ENCODE results near the gene PIK3R2. TPM values are rescaled to one million over a fixed set of nuclear protein-coding genes. Genes with fewer than 3 reads are reported as not detected.

The PIK3R2 gene
- total RNA-seq, 1 donor from 2014 or later = 43.1 TPM

- no peak overlapping the region for H3K27ac ChIP-seq
- no peaks in the 10 kb centered on the region for H3K9me3 ChIP-seq
- DNase-seq (ENCODE audit: low spot score in 2 of 2) = no peak
- intact Hi-C loops (cut with DNase I) = no loop called here
- TF ChIP-seq CTCF (IDR thresholded peaks at IDR 0.05) = no peak
- H3K4me3 ChIP-seq = no peak overlapping the region
- H3K36me3 ChIP-seq = no peaks in the 10 kb centered on the region
- no peaks in the 10 kb centered on the region for H3K4me1 ChIP-seq
- no peaks in the 10 kb centered on the region for H3K27me3 ChIP-seq
Observed at GRCh38 chr19:18183529-18183928, 30.6 kb downstream of the PIK3R2 start.

DNA sequence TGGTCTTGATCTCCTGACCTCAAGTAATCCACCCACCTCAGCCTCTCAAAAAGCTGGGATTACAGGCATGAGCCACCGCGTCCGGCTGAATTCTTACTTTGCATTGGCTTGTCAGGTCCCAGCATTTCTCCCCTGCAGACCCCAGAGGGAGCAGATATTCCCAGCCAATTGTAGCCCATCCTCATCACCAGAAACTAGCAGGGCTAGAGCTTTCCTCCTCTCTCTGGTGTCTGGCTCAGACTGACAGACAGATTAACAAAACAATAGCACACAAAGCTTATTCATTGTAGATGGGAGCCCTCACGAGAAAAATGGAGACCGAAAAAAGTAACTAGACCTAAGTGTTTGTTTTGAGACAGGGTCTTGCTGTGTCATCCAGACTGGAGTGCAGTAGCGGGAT, 32.6 kb downstream of the PIK3R2 start:
- Histone ChIP-seq H3K9me3 (no peaks in the 10 kb centered on the region), H3K36me3 (no peaks in the 10 kb centered on the region), H3K27ac (no peak overlapping the region), H3K27me3 (no peaks in the 10 kb centered on the region), H3K4me3 (no peak overlapping the region), H3K4me1 (no peaks in the 10 kb centered on the region)
- intact Hi-C loops (cut with DNase I) = no loop called here
- TF ChIP-seq CTCF (IDR thresholded peaks at IDR 0.05) = no peak
- DNase-seq (ENCODE audit: low spot score in 2 of 2) = no peak

DNA sequence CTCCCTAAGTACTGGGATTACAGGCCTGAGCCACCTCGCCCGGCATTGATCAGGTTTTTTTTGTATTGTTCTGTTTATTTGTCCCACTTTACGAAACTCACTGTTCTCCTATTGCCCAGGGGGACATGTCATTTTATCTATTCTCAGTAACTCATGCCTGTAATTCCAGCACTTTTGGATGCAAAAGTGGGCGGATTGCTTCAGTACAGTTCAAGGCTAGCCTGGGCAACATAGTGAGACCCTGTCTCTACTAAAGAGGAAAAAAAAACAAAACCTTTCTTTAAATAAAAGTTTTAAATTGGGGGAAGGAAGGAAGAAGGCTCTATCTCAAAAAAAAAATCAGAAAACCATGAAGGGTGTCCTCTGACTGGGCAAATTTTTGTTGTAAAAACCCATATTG, 37.3 kb downstream of the PIK3R2 start:
- no peaks in the 10 kb centered on the region for H3K36me3 ChIP-seq
- intact Hi-C loops (cut with DNase I) = loop anchor here (5.0 kb wide), 1 partner anchor 137 kb away; no protein-coding TSS in a partner anchor
- no peaks in the 10 kb centered on the region for H3K9me3 ChIP-seq
- DNase-seq (ENCODE audit: low spot score in 2 of 2) = no peak
- no peak overlapping the region for H3K27ac ChIP-seq
- no peak overlapping the region for H3K4me3 ChIP-seq
- peaks cover 10 to 11% of the 10 kb centered on the region in 2 donors for H3K4me1 ChIP-seq
- no peaks in the 10 kb centered on the region for H3K27me3 ChIP-seq
- TF ChIP-seq CTCF (IDR thresholded peaks at IDR 0.05) = no peak

DNA sequence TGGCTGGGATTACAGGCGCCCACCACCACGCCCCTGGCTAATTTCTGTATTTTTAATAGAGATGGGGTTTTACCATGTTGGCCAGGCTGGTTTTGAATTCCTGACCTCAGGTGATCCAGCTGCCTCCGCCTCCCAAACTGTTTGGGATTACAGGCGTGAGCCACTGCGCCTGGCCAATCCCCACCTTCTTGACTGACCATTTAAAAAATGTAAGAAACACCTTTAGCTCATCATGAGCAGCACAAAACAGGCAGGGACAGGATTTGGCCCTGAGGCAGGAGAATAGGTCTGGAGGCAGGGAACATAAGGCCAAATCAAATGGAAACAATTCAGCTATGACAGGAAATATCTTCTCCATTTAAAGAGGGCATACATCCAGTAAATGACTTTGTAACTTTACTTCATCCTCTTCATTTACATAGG, 38.7 kb downstream of the PIK3R2 start:
- TF ChIP-seq CTCF (IDR thresholded peaks at IDR 0.05) = no peak
- intact Hi-C loops (cut with DNase I) = loop anchor here (1.0 to 5.0 kb wide), 3 partner anchors 33 to 136 kb away; no protein-coding TSS in a partner anchor
- Histone ChIP-seq H3K27me3 (no peaks in the 10 kb centered on the region), H3K36me3 (peaks cover 0 to 9% of the 10 kb centered on the region in 2 donors), H3K9me3 (no peaks in the 10 kb centered on the region), H3K4me1 (peaks cover 10 to 11% of the 10 kb centered on the region in 2 donors), H3K4me3 (peak overlapping the region; percentile 67 to 71), H3K27ac (peak overlapping the region; percentile 87 to 92)
- no peak for DNase-seq (ENCODE audit: low spot score in 2 of 2)

- peak; percentile 98 to 100 for DNase-seq (ENCODE audit: low spot score in 2 of 2)
- Histone ChIP-seq H3K9me3 (no peaks in the 10 kb centered on the region), H3K27ac (peak within 1 kb of the TSS; percentile 87 to 92), H3K4me1 (peaks cover 10 to 11% of the 10 kb centered on the region in 2 donors), H3K36me3 (peaks cover 0 to 12% of the 10 kb centered on the region in 2 donors), H3K27me3 (no peaks in the 10 kb centered on the region), H3K4me3 (peak within 1 kb of the TSS; percentile 84 to 96)
- intact Hi-C loops (cut with DNase I) = loop anchor here (1.0 to 5.0 kb wide), 4 partner anchors 11 to 134 kb away; partner anchors contain the start of gene RAB3A
- no peak for TF ChIP-seq CTCF (IDR thresholded peaks at IDR 0.05)
Observed at GRCh38 chr19:18192673-18193387, 39.9 kb downstream of the PIK3R2 start, which contains the start of gene MPV17L2. TSS of gene MPV17L2 (plus strand) at chr19:18193218. CDS start at chr19:18193282, 64 bp downstream.

Measured in ascending aorta (tissue), 2 donors.